IMR-90 (cell line): ENCODE measurements around the gene NSD2. TPM values are rescaled to one million over a fixed set of nuclear protein-coding genes. Genes with fewer than 3 reads are reported as not detected.
A peak's percentile ranks its signal among the peaks of the same experiment; 100 is the strongest.

Experiments
- ATAC-seq: fragments of 200-7000 bp; cut with Tn5 transposase; 2 replicates; pipeline ENCODE4 v1.9.1; 2020; ENCODE audit warnings: low read depth, mild to moderate bottlenecking, moderate library complexity
- BruUV-seq: library from RNA; stranded (reverse); fragments of 400-500 nt; replicated peaks from 2 replicates; lab custom pipeline; 2021; lab: Mats Ljungman, UMichigan
- CTCF ChIA-PET: fragments of 300-600 bp; formaldehyde crosslinking; extraction: SDS; loops from one replicate; lab custom pipeline; 2021; ENCODE audit warnings: antibody characterized with exemption; lab: Yijun Ruan, JAX
- POLR2A ChIA-PET: fragments of 300-600 bp; sonication (Branson Sonifier 250); formaldehyde crosslinking; loops from one replicate; lab custom pipeline; 2022; ENCODE audit warnings: antibody characterized with exemption; ENCODE audit not compliant: unreplicated experiment; lab: Charles Lee
- DNase-seq: peaks from one replicate; pipeline ENCODE4 v3.0.0; 2013
- H2AFZ ChIP-seq: replicated peaks from 2 replicates; pipeline ENCODE3; 2013; ENCODE audit warnings: low read length, mild to moderate bottlenecking; ENCODE audit not compliant: poor library complexity
- H2AK5ac ChIP-seq: 2 replicates; pipeline ENCODE4 v1.6.1; 2013; ENCODE audit warnings: low read depth, low read length, inconsistent platforms
- H2AK9ac ChIP-seq: replicated peaks from 2 replicates; pipeline ENCODE3; 2013; ENCODE audit warnings: mild to moderate bottlenecking, low read depth, low read length, moderate library complexity; ENCODE audit not compliant: poor library complexity
- H2BK120ac ChIP-seq: 2 replicates; pipeline ENCODE4 v1.6.1; 2013; ENCODE audit warnings: low read depth, low read length, inconsistent platforms
- H2BK15ac ChIP-seq: 3 replicates; pipeline ENCODE4 v1.6.1; 2013; ENCODE audit warnings: low read depth, low read length, inconsistent platforms
- H2BK20ac ChIP-seq: 2 replicates; pipeline ENCODE4 v1.6.1; 2013; ENCODE audit warnings: low read depth, mild to moderate bottlenecking, inconsistent platforms, low read length, moderate library complexity
- H2BK5ac ChIP-seq: 2 replicates; pipeline ENCODE4 v1.6.1; 2013; ENCODE audit warnings: mild to moderate bottlenecking, low read depth, low read length, inconsistent platforms; ENCODE audit not compliant: poor library complexity, severe bottlenecking
- H3K14ac ChIP-seq: replicated peaks from 2 replicates; pipeline ENCODE4 v1.6.1; 2013; ENCODE audit warnings: low read depth, low read length, inconsistent platforms
- H3K18ac ChIP-seq: 2 replicates; pipeline ENCODE4 v1.6.1; 2013; ENCODE audit warnings: low read depth, low read length, control low read depth
- H3K23ac ChIP-seq: 2 replicates; pipeline ENCODE4 v1.6.1; 2013; ENCODE audit warnings: low read depth, low read length, inconsistent platforms
- H3K27ac ChIP-seq: 2 replicates; pipeline ENCODE4 v1.5.1; 2013; ENCODE audit warnings: mild to moderate bottlenecking, control low read depth, low read length; ENCODE audit not compliant: insufficient read depth
- H3K27me3 ChIP-seq: 2 replicates; pipeline ENCODE4 v1.6.1; 2013; ENCODE audit warnings: low read length; ENCODE audit not compliant: control insufficient read depth, insufficient read depth
- H3K36me3 ChIP-seq: 2 replicates; pipeline ENCODE4 v1.6.1; 2013; ENCODE audit warnings: low read length, mixed read lengths; ENCODE audit not compliant: control insufficient read depth, insufficient read depth
- H3K4ac ChIP-seq: 2 replicates; pipeline ENCODE4 v1.6.1; 2013; ENCODE audit warnings: low read depth, low read length, inconsistent platforms
- H3K4me1 ChIP-seq: 2 replicates; pipeline ENCODE4 v1.6.1; 2013; ENCODE audit warnings: low read length, mixed read lengths; ENCODE audit not compliant: control insufficient read depth, insufficient read depth
- H3K4me2 ChIP-seq: 2 replicates; pipeline ENCODE4 v1.6.1; 2013; ENCODE audit warnings: low read depth, mild to moderate bottlenecking, control low read depth, low read length, moderate library complexity
- H3K4me3 ChIP-seq: 2 replicates; pipeline ENCODE4 v1.5.1; 2013; ENCODE audit warnings: low read depth, mild to moderate bottlenecking, control low read depth, low read length, moderate library complexity; ENCODE audit not compliant: insufficient read depth
- H3K56ac ChIP-seq: 2 replicates; pipeline ENCODE4 v1.6.1; 2013; ENCODE audit warnings: low read length, inconsistent platforms; ENCODE audit not compliant: insufficient read depth; ENCODE audit errors: extremely low read depth
- H3K79me1 ChIP-seq, 2 experiments: 2 replicates each; pipeline ENCODE4 v1.6.1; 2013; ENCODE audit warnings: low read length in 2 of 2, inconsistent platforms in 1 of 2, low read depth in 1 of 2
- H3K9ac ChIP-seq: 2 replicates; pipeline ENCODE4 v1.6.1; 2013; ENCODE audit warnings: low read depth, low read length, control low read depth
- H3K9me1 ChIP-seq: 2 replicates; pipeline ENCODE4 v1.6.1; 2013; ENCODE audit warnings: low read length, inconsistent platforms; ENCODE audit not compliant: insufficient read depth
- H3K9me3 ChIP-seq: 2 replicates; pipeline ENCODE4 v1.6.1; 2013; ENCODE audit warnings: low read length; ENCODE audit not compliant: control insufficient read depth, insufficient read depth
- H4K20me1 ChIP-seq: 2 replicates; pipeline ENCODE4 v1.6.1; 2013; ENCODE audit warnings: low read length, inconsistent platforms; ENCODE audit not compliant: insufficient read depth
- H4K5ac ChIP-seq: 2 replicates; pipeline ENCODE4 v1.6.1; 2013; ENCODE audit warnings: mild to moderate bottlenecking, low read depth, low read length, control low read depth
- H4K8ac ChIP-seq, 2 experiments: 2 replicates each; pipeline ENCODE4 v1.6.1; 2013; ENCODE audit warnings: low read depth in 2 of 2, low read length in 2 of 2, control low read depth in 1 of 2, inconsistent platforms in 1 of 2
- H4K91ac ChIP-seq: 2 replicates; pipeline ENCODE4 v1.6.1; 2013; ENCODE audit warnings: low read depth, low read length, inconsistent platforms; ENCODE audit not compliant: insufficient read depth
- BHLHE40 ChIP-seq: fragments of 150-350 bp; IDR thresholded peaks from 2 replicates; pipeline ENCODE4 v1.6.1; 2016; ENCODE audit warnings: mild to moderate bottlenecking, low read depth, low read length
- CEBPB ChIP-seq: IDR thresholded peaks from 2 replicates; pipeline ENCODE4 v1.6.1; 2012; ENCODE audit warnings: low read depth, low read length, improper control_type of control experiment
- FOS ChIP-seq: fragments of 150-350 bp; IDR thresholded peaks from 2 replicates; pipeline ENCODE4 v1.6.1; 2016; ENCODE audit warnings: low read depth, low read length
- MAFK ChIP-seq: IDR thresholded peaks from 2 replicates; pipeline ENCODE4 v1.6.1; 2012; ENCODE audit warnings: low read depth, low read length, improper control_type of control experiment
- RAD21 ChIP-seq: IDR thresholded peaks from 2 replicates; pipeline ENCODE4 v1.6.1; 2012; ENCODE audit warnings: low read length, improper control_type of control experiment
- RFX5 ChIP-seq: IDR thresholded peaks from 2 replicates; pipeline ENCODE4 v1.8.0; 2012; ENCODE audit warnings: low read depth, mild to moderate bottlenecking, low read length, moderate library complexity
- SMC3 ChIP-seq: fragments of 150-350 bp; IDR thresholded peaks from 2 replicates; pipeline ENCODE4 v1.6.1; 2016; ENCODE audit warnings: low read depth, mild to moderate bottlenecking, antibody characterized with exemption, low read length, moderate library complexity
- WGBS, 2 experiments: methylation state at CpG; one replicate each; pipeline versions ENCODE4 v1.1.5 to v1.1.7; 2013; ENCODE audit warnings: missing lambda C conversion rate in 2 of 2; ENCODE audit not compliant: insufficient read length in 1 of 2; ENCODE audit errors: extremely low coverage in 2 of 2; 5-methylcytosine and 5-hydroxymethylcytosine counted together
- dilution Hi-C: fragments of 300-500 bp; cut with HindIII; formaldehyde crosslinking; loops from one replicate; pipeline ENCODE4 v1.14.3; 2018; ENCODE audit warnings: low sequenced_read_pairs; ENCODE audit not compliant: unreplicated experiment
- in situ Hi-C: fragments of 300-500 bp; cut with MboI; formaldehyde crosslinking; loops from 3 replicates; pipeline ENCODE4 v1.14.3; 2019; ENCODE audit warnings: low sequenced_read_pairs, inconsistent platforms, mixed read lengths
- intact Hi-C: fragments of 100-400 bp; cut with micrococcal nuclease; formaldehyde crosslinking; loops from 2 replicates; pipeline ENCODE4 v1.10.0; 2022
- polyA plus RNA-seq, 3 experiments: library from polyadenylated mRNA; depleted of rRNA; stranded (reverse); fragments of >200 nt; gene quantifications; 2 replicates each; pipeline ENCODE4 v1.2.3, GENCODE V29; 2012; ENCODE audit warnings: low replicate concordance in 1 of 3
- total RNA-seq: library from RNA; depleted of rRNA; stranded (reverse); fragments of >200 nt; gene quantifications from 2 replicates; pipeline ENCODE4 v1.2.3, GENCODE V29; 2012
- TF ChIP-seq, protein P1 (sequence below): fragments of 150-350 bp; IDR thresholded peaks from 2 replicates; pipeline ENCODE4 v1.6.1; 2016; ENCODE audit warnings: low read depth, mild to moderate bottlenecking, low read length, moderate library complexity, borderline replicate concordance
- TF ChIP-seq, protein P2 (sequence below): conservative IDR thresholded peaks from 2 replicates; pipeline ENCODE4 v1.5.1; 2012; ENCODE audit warnings: mild to moderate bottlenecking, low read depth, low read length, improper control_type of control experiment

The NSD2 gene
- total and polyA plus RNA-seq, 2 of the 4 experiments (the other 2 are of a cell fraction): 35.9 to 68.1 TPM

DNA sequence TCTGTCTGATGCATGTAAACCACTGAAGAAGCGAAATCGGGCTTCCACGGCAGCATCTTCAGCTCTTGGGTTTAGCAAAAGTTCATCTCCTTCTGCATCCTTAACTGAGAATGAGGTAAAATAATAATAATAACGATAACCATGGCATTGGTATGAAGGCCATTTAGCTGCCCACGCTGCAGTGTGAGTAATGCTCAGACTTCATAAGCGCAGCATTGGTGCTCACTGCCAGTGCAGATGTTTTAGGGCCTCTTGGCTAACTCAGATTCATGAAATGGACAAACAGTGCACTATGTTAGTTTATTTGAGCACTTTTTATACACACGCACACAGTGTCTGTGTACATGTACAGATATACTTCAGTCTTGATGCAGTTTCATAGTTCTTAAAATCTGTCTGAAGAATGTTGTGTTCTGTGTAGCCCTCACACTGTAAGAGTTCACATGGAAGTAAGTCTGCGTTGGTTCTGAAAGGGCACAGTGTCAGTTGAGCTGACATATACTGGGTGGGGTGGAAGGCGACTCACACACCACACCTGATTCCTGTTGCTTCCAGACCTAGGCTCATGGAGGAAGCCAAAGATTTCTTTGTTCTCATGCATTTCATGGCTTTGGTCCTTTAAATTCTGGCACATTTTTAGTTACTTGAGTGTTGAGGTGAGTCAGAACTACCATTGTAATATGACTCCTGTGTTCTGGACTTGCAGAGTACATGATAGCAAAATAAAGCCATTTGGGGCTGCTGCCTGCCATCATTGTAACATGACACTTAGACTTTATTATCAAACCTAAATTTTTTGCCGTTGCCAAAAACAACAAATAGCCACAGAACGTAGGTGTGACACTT lies 68.7 kb downstream of the NSD2 start:
- intact Hi-C loops (no loop called here), dilution Hi-C loops (no loop called here), in situ Hi-C loops (no loop called here)
- Histone ChIP-seq H2AK5ac (peak overlapping the region; percentile 80), H4K8ac (peak overlapping the region in 1 of 2 experiments; percentile 71; a peak in 2 of 4 replicates), H3K9me1 (peaks cover 13% of the 10 kb centered on the region), H3K4ac (peak overlapping the region; percentile 89), H2AK9ac (no peak overlapping the region), H3K4me3 (no peak overlapping the region), H2BK20ac (peak overlapping the region; percentile 49), H3K27me3 (no peaks in the 10 kb centered on the region), H3K9me3 (no peaks in the 10 kb centered on the region), H3K4me1 (peaks cover 19% of the 10 kb centered on the region), H4K5ac (peak overlapping the region; percentile 24), H3K56ac (no peak overlapping the region), H3K36me3 (peaks cover 17% of the 10 kb centered on the region), H3K4me2 (peak overlapping the region; percentile 69), H3K27ac (peak overlapping the region; percentile 95), H3K23ac (peak overlapping the region; percentile 51), H3K18ac (peak overlapping the region; percentile 56), H2BK120ac (peak overlapping the region; percentile 73), H2BK5ac (peak overlapping the region; percentile 96), H3K14ac (peak overlapping the region; percentile 41), H2BK15ac (peak overlapping the region; percentile 32; the same call in 1 of the 3 replicates), H3K79me1 (peaks cover 41 to 73% of the 10 kb centered on the region in 2 experiments), H2AFZ (peak overlapping the region; percentile 43), H4K91ac (peak overlapping the region; percentile 63), H4K20me1 (peaks cover 20% of the 10 kb centered on the region), H3K9ac (peak overlapping the region; percentile 50; the same call in 1 of the 2 replicates)
- TF ChIP-seq CEBPB (0 out of 2 replicates have a peak, but pooled peaks have one; percentile 8), FOS (peak; percentile 56), RAD21 (no peak), RFX5 (no peak), MAFK (no peak), SMC3 (no peak), BHLHE40 (no peak)
- TF ChIP-seq, protein P1, sequence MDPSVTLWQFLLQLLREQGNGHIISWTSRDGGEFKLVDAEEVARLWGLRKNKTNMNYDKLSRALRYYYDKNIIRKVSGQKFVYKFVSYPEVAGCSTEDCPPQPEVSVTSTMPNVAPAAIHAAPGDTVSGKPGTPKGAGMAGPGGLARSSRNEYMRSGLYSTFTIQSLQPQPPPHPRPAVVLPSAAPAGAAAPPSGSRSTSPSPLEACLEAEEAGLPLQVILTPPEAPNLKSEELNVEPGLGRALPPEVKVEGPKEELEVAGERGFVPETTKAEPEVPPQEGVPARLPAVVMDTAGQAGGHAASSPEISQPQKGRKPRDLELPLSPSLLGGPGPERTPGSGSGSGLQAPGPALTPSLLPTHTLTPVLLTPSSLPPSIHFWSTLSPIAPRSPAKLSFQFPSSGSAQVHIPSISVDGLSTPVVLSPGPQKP: no peak
- TF ChIP-seq, protein P2, sequence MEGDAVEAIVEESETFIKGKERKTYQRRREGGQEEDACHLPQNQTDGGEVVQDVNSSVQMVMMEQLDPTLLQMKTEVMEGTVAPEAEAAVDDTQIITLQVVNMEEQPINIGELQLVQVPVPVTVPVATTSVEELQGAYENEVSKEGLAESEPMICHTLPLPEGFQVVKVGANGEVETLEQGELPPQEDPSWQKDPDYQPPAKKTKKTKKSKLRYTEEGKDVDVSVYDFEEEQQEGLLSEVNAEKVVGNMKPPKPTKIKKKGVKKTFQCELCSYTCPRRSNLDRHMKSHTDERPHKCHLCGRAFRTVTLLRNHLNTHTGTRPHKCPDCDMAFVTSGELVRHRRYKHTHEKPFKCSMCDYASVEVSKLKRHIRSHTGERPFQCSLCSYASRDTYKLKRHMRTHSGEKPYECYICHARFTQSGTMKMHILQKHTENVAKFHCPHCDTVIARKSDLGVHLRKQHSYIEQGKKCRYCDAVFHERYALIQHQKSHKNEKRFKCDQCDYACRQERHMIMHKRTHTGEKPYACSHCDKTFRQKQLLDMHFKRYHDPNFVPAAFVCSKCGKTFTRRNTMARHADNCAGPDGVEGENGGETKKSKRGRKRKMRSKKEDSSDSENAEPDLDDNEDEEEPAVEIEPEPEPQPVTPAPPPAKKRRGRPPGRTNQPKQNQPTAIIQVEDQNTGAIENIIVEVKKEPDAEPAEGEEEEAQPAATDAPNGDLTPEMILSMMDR: no peak
- ChIA-PET CTCF (interaction anchor here (0.6 kb wide), 4 partner anchors 19 to 334 kb away, joined by 4 to 12 read pairs (median 4); no protein-coding TSS in a partner anchor), POLR2A (no interaction called here)
- DNase-seq: peak; percentile 95
- peak; percentile 85 for ATAC-seq
- WGBS, 2 experiments: 82% methylated on average over 2 of the region's 11 CpGs; no CpG with 5 or more reads in 1 of the 2 experiments
- no TSS peak for BruUV-seq
